ENCODE results near the gene FBXW11. TPM values are rescaled to one million over a fixed set of nuclear protein-coding genes. Genes with fewer than 3 reads are reported as not detected.

FBXW11 gene
- 68.1 and 77.1 TPM in 2 replicates for polyA plus RNA-seq (2011; rRNA removed)
- polyA minus RNA-seq (2011; rRNA and poly(A)+ RNA removed) = 113 and 115 TPM in 2 replicates

DNA sequence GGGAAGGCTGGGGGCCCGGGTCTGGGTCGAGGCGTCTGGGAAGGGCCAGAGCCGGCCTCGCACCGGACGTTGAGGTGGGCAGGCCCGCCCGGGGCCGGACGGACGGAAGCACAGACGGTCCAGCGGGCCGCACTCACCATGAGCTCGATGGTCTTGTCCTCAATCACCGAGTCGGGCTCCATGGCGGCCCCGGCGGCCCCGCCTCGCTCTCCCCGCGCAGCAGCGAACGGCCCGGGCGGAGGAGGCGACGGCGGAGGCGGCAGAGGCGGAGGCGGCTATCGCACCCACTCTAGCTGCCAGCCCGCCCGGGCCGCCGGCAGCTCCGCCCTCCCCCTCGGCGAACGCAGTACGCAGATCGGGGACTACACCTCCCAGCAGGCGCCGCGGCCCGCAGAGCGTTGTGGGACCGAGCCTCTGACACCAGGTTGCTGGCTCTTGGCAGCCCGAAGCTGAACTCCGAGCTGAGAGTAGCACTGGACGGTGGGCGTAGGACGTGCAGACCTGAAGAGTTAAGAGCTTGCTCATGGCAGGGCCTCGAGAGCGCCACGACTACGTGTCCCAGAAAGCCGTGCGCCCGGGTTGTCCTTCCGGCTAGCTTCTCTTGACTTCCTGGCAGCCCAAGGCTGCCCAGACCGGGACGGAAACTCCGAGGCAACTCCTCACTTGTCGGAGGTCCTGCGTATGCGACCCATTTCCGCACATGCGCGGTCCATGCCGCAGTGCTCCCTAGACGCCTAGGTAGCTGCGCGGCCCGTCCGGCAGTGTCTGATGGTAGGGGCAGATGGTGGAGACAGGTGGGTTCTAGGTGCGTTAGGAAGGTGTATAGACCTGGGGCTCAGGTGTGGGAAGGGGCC is at the start of gene FBXW11:
Gene FBXW11 (minus strand): TSS at position 318 of the 854 bp plus-strand sequence. CDS start 136 bp downstream, at position 182.
- peak; percentile 92 for DNase-seq (ENCODE audit: low read depth, low spot score)
- ChIA-PET CTCF (interaction anchor here (0.6 to 7.3 kb wide), 9 partner anchors 7 to 588 kb away, joined by 3 to 59 read pairs (median 5); partner anchors contain the start of genes FGF18 and STK10), POLR2A (interaction anchor here (0.5 to 1.6 kb wide), 18 partner anchors 9 to 618 kb away, joined by 3 to 8 read pairs (median 4); partner anchors contain the start of genes STK10 and UBTD2)
- Histone ChIP-seq H3K27me3 (ENCODE audit: control insufficient read depth, insufficient read depth, low read length) (no peaks in the 10 kb centered on the region), H3K27ac (ENCODE audit: low read depth, low read length) (peak within 1 kb of the TSS; percentile 99), H3K9me3 (ENCODE audit: control insufficient read depth, insufficient read depth, low read length) (peaks cover 3% of the 10 kb centered on the region; the same call in 1 of the 2 replicates), H3K4me3 (ENCODE audit: low read depth, low read length) (peak within 1 kb of the TSS; percentile 95)
- TF ChIP-seq CTCF (IDR thresholded peaks at IDR 0.05; ENCODE audit: low read depth, low read length) = no peak

DNA sequence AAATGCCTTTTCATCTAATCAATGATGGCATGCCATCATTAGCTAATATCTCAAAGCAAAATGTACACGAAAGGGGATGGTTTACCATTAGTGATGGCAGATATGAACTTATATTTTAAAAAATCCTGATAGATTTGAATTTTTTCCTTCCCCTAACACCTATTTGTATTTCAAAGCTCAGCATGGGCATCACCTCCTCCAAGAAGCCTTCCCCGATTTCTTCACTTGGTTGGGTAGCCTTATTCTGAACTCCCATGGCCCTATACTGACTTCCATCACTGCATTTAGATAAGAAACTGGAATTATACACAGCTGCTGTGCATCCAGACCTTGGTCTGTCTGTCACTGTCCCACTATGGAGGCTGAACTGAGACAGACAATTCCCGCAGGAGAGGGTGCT is 49.6 kb upstream of the FBXW11 start:
- no peak for TF ChIP-seq CTCF (IDR thresholded peaks at IDR 0.05; ENCODE audit: low read depth, low read length)
- H3K4me3 ChIP-seq (ENCODE audit: low read depth, low read length) = no peak overlapping the region
- no peaks in the 10 kb centered on the region for H3K9me3 ChIP-seq (ENCODE audit: control insufficient read depth, insufficient read depth, low read length)
- ChIA-PET CTCF (interaction anchor here (0.6 to 1.5 kb wide), 5 partner anchors 40 to 349 kb away, joined by 3 to 8 read pairs (median 4); no protein-coding TSS in a partner anchor), POLR2A (no interaction called here)
- H3K27me3 ChIP-seq (ENCODE audit: control insufficient read depth, insufficient read depth, low read length) = no peaks in the 10 kb centered on the region
- H3K27ac ChIP-seq (ENCODE audit: low read depth, low read length) = no peak overlapping the region
- no peak for DNase-seq (ENCODE audit: low read depth, low spot score)

- DNase-seq (ENCODE audit: low read depth, low spot score) = no peak
- no peak for TF ChIP-seq CTCF (IDR thresholded peaks at IDR 0.05; ENCODE audit: low read depth, low read length)
- Histone ChIP-seq H3K27me3 (ENCODE audit: control insufficient read depth, insufficient read depth, low read length) (no peaks in the 10 kb centered on the region), H3K4me3 (ENCODE audit: low read depth, low read length) (no peak overlapping the region), H3K27ac (ENCODE audit: low read depth, low read length) (no peak overlapping the region), H3K9me3 (ENCODE audit: control insufficient read depth, insufficient read depth, low read length) (no peaks in the 10 kb centered on the region)
- ChIA-PET POLR2A (no interaction called here), CTCF (interaction anchor here (1.5 kb wide), 1 partner anchor 143 kb away, joined by 8 read pairs; no protein-coding TSS in a partner anchor)
These were observed 49.0 kb upstream of the FBXW11 start for GRCh38 chr5:172055421-172055820.

- H3K27ac ChIP-seq (ENCODE audit: low read depth, low read length) = no peak overlapping the region
- ChIA-PET POLR2A (no interaction called here), CTCF (no interaction called here)
- H3K4me3 ChIP-seq (ENCODE audit: low read depth, low read length) = no peak overlapping the region
- DNase-seq (ENCODE audit: low read depth, low spot score) = no peak
- H3K27me3 ChIP-seq (ENCODE audit: control insufficient read depth, insufficient read depth, low read length) = no peaks in the 10 kb centered on the region
- no peaks in the 10 kb centered on the region for H3K9me3 ChIP-seq (ENCODE audit: control insufficient read depth, insufficient read depth, low read length)
- TF ChIP-seq CTCF (IDR thresholded peaks at IDR 0.05; ENCODE audit: low read depth, low read length) = no peak
These were observed 48.2 kb upstream of the FBXW11 start for GRCh38 chr5:172054611-172055153.

Measured in AG04450 (cell line).